Loucy (cell line): Measurements from ENCODE around the gene ERAP2.
A peak's percentile ranks its signal among the peaks of the same experiment; 100 is the strongest.

Experiments
- H2AFZ ChIP-seq: fragments of 200-600 bp; sonication (generic); 2 replicates; pipeline ENCODE4 v1.6.0; 2016; ENCODE audit warnings: antibody characterized with exemption, mild to moderate bottlenecking, low read length, moderate library complexity
- H3F3A ChIP-seq: fragments of 200-600 bp; 2 replicates; pipeline ENCODE4 v1.6.0; 2016; ENCODE audit warnings: antibody characterized with exemption, low read depth, mild to moderate bottlenecking
- H3K27me3 ChIP-seq: fragments of 200-600 bp; sonication (generic); 2 replicates; pipeline ENCODE4 v1.6.1; 2014; ENCODE audit warnings: low read length, mild to moderate bottlenecking; ENCODE audit not compliant: insufficient read depth, poor library complexity, severe bottlenecking
- H3K36me3 ChIP-seq: fragments of 200-600 bp; sonication (generic); 2 replicates; pipeline ENCODE4 v1.6.1; 2016; ENCODE audit warnings: low read length; ENCODE audit not compliant: insufficient read depth
- H3K4me1 ChIP-seq: fragments of 200-600 bp; sonication (generic); 2 replicates; pipeline ENCODE4 v1.5.1; 2014; ENCODE audit warnings: low read length, mild to moderate bottlenecking; ENCODE audit not compliant: insufficient read depth, poor library complexity, severe bottlenecking
- H3K4me2 ChIP-seq: fragments of 200-600 bp; sonication (generic); 2 replicates; pipeline ENCODE4 v1.6.0; 2014; ENCODE audit warnings: antibody characterized with exemption, low read length, low read depth, mild to moderate bottlenecking; ENCODE audit not compliant: poor library complexity, severe bottlenecking
- H3K4me3 ChIP-seq: fragments of 200-600 bp; sonication (generic); 2 replicates; pipeline ENCODE4 v1.5.1; 2014; ENCODE audit warnings: low read length, mild to moderate bottlenecking, mixed read lengths; ENCODE audit not compliant: poor library complexity, severe bottlenecking
- H3K79me2 ChIP-seq: fragments of 200-600 bp; sonication (generic); 2 replicates; pipeline ENCODE4 v1.6.1; 2014; ENCODE audit warnings: low read length; ENCODE audit not compliant: insufficient read depth
- H3K9ac ChIP-seq: fragments of 200-600 bp; sonication (generic); 2 replicates; pipeline ENCODE4 v1.6.0; 2014; ENCODE audit warnings: mild to moderate bottlenecking, low read depth, low read length, moderate library complexity; ENCODE audit not compliant: poor library complexity, severe bottlenecking
- H3K9me2 ChIP-seq: fragments of 200-600 bp; sonication (generic); replicated peaks from 2 replicates; pipeline ENCODE4 v1.6.1; 2016; ENCODE audit warnings: low read depth, low read length, mixed read lengths
- H3K9me3 ChIP-seq: fragments of 200-600 bp; sonication (generic); 2 replicates; pipeline ENCODE4 v1.6.1; 2014; ENCODE audit warnings: mild to moderate bottlenecking, antibody characterized with exemption, low read length, low read depth; ENCODE audit not compliant: insufficient read depth
- H4K20me1 ChIP-seq: fragments of 200-600 bp; sonication (generic); 2 replicates; pipeline ENCODE4 v1.6.0; 2014; ENCODE audit warnings: antibody characterized with exemption, low read length, mild to moderate bottlenecking; ENCODE audit not compliant: insufficient read depth, poor library complexity, severe bottlenecking
- CTCF ChIP-seq: fragments of 200-600 bp; sonication (generic); conservative IDR thresholded peaks from 2 replicates; pipeline ENCODE4 v1.5.1; 2014; ENCODE audit warnings: mild to moderate bottlenecking, antibody characterized with exemption, low read length
- EZH2phosphoT487 ChIP-seq: fragments of 200-600 bp; IDR thresholded peaks from 2 replicates; pipeline ENCODE4 v1.6.1; 2018; ENCODE audit warnings: antibody characterized with exemption, mild to moderate bottlenecking, moderate library complexity, borderline replicate concordance

The ERAP2 gene

GRCh38 chr5:96963267-96963666 lies 87.0 kb downstream of the ERAP2 start:
- Histone ChIP-seq H3K4me1 (peaks cover 73% of the 10 kb centered on the region), H2AFZ (no peak overlapping the region), H4K20me1 (peaks cover 3% of the 10 kb centered on the region), H3K9ac (peak overlapping the region; percentile 75), H3F3A (peaks cover 11% of the 10 kb centered on the region; the same call in 1 of the 2 replicates), H3K36me3 (peaks cover 2% of the 10 kb centered on the region; the same call in 1 of the 2 replicates), H3K79me2 (peaks cover 95% of the 10 kb centered on the region), H3K27me3 (no peaks in the 10 kb centered on the region), H3K9me2 (no peaks in the 10 kb centered on the region), H3K9me3 (no peaks in the 10 kb centered on the region), H3K4me3 (peak overlapping the region; percentile 69), H3K4me2 (peak overlapping the region; percentile 85)
- TF ChIP-seq CTCF: no peak
- no peak for TF ChIP-seq EZH2phosphoT487

GRCh38 chr5:96966801-96967200 lies 90.5 kb downstream of the ERAP2 start:
- Histone ChIP-seq H3K4me2 (no peak overlapping the region), H3K9me2 (no peaks in the 10 kb centered on the region), H3K79me2 (peaks cover 100% of the 10 kb centered on the region), H2AFZ (no peak overlapping the region), H3K4me3 (no peak overlapping the region), H3F3A (0 out of 2 replicates have a peak, but pooled peaks cover 7% of the 10 kb centered on the region), H3K27me3 (no peaks in the 10 kb centered on the region), H3K4me1 (peaks cover 77% of the 10 kb centered on the region), H3K9me3 (no peaks in the 10 kb centered on the region), H3K9ac (no peak overlapping the region), H3K36me3 (no peaks in the 10 kb centered on the region), H4K20me1 (peaks cover 8% of the 10 kb centered on the region)
- no peak for TF ChIP-seq CTCF
- no peak for TF ChIP-seq EZH2phosphoT487

- TF ChIP-seq EZH2phosphoT487 (no peak), CTCF (no peak)
- no peaks in the 10 kb centered on the region for H3K36me3 ChIP-seq
- H4K20me1 ChIP-seq: peaks cover 8% of the 10 kb centered on the region
- H3K9me3 ChIP-seq: no peaks in the 10 kb centered on the region
- H2AFZ ChIP-seq: no peak overlapping the region
- 0 out of 2 replicates have a peak, but pooled peaks cover 7% of the 10 kb centered on the region for H3F3A ChIP-seq
- H3K9ac ChIP-seq: no peak overlapping the region
- H3K79me2 ChIP-seq: peaks cover 100% of the 10 kb centered on the region
- H3K4me1 ChIP-seq: peaks cover 77% of the 10 kb centered on the region
- no peaks in the 10 kb centered on the region for H3K9me2 ChIP-seq
- H3K4me2 ChIP-seq: no peak overlapping the region
- no peaks in the 10 kb centered on the region for H3K27me3 ChIP-seq
- no peak overlapping the region for H3K4me3 ChIP-seq
These were observed 91.1 kb downstream of the ERAP2 start for GRCh38 chr5:96967400-96967799.
